Ovary (tissue), 3 donors: Measurements from ENCODE around the gene PTPRN2.

Experiments used
- EP300 ChIP-seq: sonication (generic); formaldehyde crosslinking; IDR thresholded peaks from one replicate; pipeline ENCODE4 v1.6.1; 2017; ENCODE audit warnings: antibody characterized with exemption
- POLR2A ChIP-seq: fragments of 450-650 bp; IDR thresholded peaks from one replicate; pipeline ENCODE4 v1.6.1; 2017; ENCODE audit warnings: antibody characterized with exemption, mild to moderate bottlenecking, moderate library complexity
- TF ChIP-seq, protein P1 (sequence below), 3 donors: fragments of 450-650 bp in 2 of 3; fragments of 200-600 bp in 1 of 3; IDR thresholded peaks; one replicate each; pipeline versions ENCODE4 v1.5.1 to v1.8.0; 2016 to 2022; ENCODE audit warnings: antibody characterized with exemption in 3 of 3, mild to moderate bottlenecking in 1 of 3
- donor health status: DM: no; HTN: no; CAD: no.

GRCh38 chr7:157519246-157519645, 1068.4 kb downstream of the PTPRN2 start:
- TF ChIP-seq, protein P1, sequence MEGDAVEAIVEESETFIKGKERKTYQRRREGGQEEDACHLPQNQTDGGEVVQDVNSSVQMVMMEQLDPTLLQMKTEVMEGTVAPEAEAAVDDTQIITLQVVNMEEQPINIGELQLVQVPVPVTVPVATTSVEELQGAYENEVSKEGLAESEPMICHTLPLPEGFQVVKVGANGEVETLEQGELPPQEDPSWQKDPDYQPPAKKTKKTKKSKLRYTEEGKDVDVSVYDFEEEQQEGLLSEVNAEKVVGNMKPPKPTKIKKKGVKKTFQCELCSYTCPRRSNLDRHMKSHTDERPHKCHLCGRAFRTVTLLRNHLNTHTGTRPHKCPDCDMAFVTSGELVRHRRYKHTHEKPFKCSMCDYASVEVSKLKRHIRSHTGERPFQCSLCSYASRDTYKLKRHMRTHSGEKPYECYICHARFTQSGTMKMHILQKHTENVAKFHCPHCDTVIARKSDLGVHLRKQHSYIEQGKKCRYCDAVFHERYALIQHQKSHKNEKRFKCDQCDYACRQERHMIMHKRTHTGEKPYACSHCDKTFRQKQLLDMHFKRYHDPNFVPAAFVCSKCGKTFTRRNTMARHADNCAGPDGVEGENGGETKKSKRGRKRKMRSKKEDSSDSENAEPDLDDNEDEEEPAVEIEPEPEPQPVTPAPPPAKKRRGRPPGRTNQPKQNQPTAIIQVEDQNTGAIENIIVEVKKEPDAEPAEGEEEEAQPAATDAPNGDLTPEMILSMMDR (IDR thresholded peaks at IDR 0.05), result no peak
- TF ChIP-seq EP300 (no peak), POLR2A (no peak)
